ENCODE results near the gene MED12L.

Gene MED12L

GRCh38 chr3:151318313-151318712, 232.8 kb downstream of the MED12L start:
- DNase-seq (ENCODE audit: low spot score) (no peak), FAIRE-seq (no peak)

- DNase-seq (ENCODE audit: low spot score) (no peak), FAIRE-seq (no peak)
These were observed 233.5 kb downstream of the MED12L start for GRCh38 chr3:151318991-151319390.

- FAIRE-seq: peak; percentile 39
- DNase-seq (ENCODE audit: low spot score): no peak
These were observed 234.2 kb downstream of the MED12L start for GRCh38 chr3:151319628-151320027.

- no peak for DNase-seq (ENCODE audit: low spot score)
- FAIRE-seq: no peak
These were observed 234.7 kb downstream of the MED12L start for GRCh38 chr3:151320131-151320530.

GRCh38 chr3:151321526-151321925, 236.1 kb downstream of the MED12L start:
- no peak for DNase-seq (ENCODE audit: low spot score)
- FAIRE-seq: no peak

GRCh38 chr3:151322511-151322910, 237.0 kb downstream of the MED12L start:
- FAIRE-seq: no peak
- no peak for DNase-seq (ENCODE audit: low spot score)

- FAIRE-seq: peak; percentile 81
These were observed 242.2 kb downstream of the MED12L start for GRCh38 chr3:151327571-151328198.

GRCh38 chr3:151328298-151328995, 243.0 kb downstream of the MED12L start:
- FAIRE-seq: peak; percentile 30
- peak; percentile 37 for DNase-seq (ENCODE audit: low spot score)

More at GRCh38 chr3:151327571-151328198, 242.2 kb downstream of the MED12L start:
- DNase-seq (ENCODE audit: low spot score): no peak

- DNase-seq (ENCODE audit: low spot score): no peak
- no peak for FAIRE-seq
These were observed 243.9 kb downstream of the MED12L start, which contains the start of gene P2RY13 for GRCh38 chr3:151329363-151329762. P2RY13 (minus strand) TSS chr3:151329549; CDS start chr3:151329528, 21 bp downstream.

- DNase-seq (ENCODE audit: low spot score) (no peak), FAIRE-seq (no peak)
These were observed 244.9 kb downstream of the MED12L start for GRCh38 chr3:151330379-151330778.

- no peak for FAIRE-seq
These were observed 245.4 kb downstream of the MED12L start for GRCh38 chr3:151330899-151331298.

GRCh38 chr3:151331696-151332095, 246.2 kb downstream of the MED12L start:
- DNase-seq (ENCODE audit: low spot score) (no peak), FAIRE-seq (no peak)

More at GRCh38 chr3:151330899-151331298, 245.4 kb downstream of the MED12L start:
- DNase-seq (ENCODE audit: low spot score): no peak

- DNase-seq (ENCODE audit: low spot score) (peak; percentile 22), FAIRE-seq (no peak)
These were observed 260.4 kb downstream of the MED12L start for GRCh38 chr3:151345859-151346258.

- FAIRE-seq: no peak
- DNase-seq (ENCODE audit: low spot score): no peak
These were observed 260.8 kb downstream of the MED12L start for GRCh38 chr3:151346292-151346691.

- FAIRE-seq: no peak
- no peak for DNase-seq (ENCODE audit: low spot score)
These were observed 262.0 kb downstream of the MED12L start for GRCh38 chr3:151347432-151347831.

- no peak for DNase-seq (ENCODE audit: low spot score)
- FAIRE-seq: no peak
These were observed 265.2 kb downstream of the MED12L start for GRCh38 chr3:151350656-151351055.

- DNase-seq (ENCODE audit: low spot score): no peak
- FAIRE-seq: no peak
These were observed 265.8 kb downstream of the MED12L start for GRCh38 chr3:151351219-151351618.

GRCh38 chr3:151351648-151352047, 266.2 kb downstream of the MED12L start:
- FAIRE-seq: no peak

GRCh38 chr3:151356794-151357462, 271.5 kb downstream of the MED12L start:
- FAIRE-seq: no peak
- DNase-seq (ENCODE audit: low spot score): no peak

More at GRCh38 chr3:151351648-151352047, 266.2 kb downstream of the MED12L start:
- no peak for DNase-seq (ENCODE audit: low spot score)

- no peak for DNase-seq (ENCODE audit: low spot score)
- FAIRE-seq: no peak
These were observed 272.0 kb downstream of the MED12L start for GRCh38 chr3:151357463-151357850.

GRCh38 chr3:151362751-151363174, 277.3 kb downstream of the MED12L start:
- DNase-seq (ENCODE audit: low spot score): no peak
- FAIRE-seq: no peak

- FAIRE-seq: no peak
These were observed 281.5 kb downstream of the MED12L start for GRCh38 chr3:151366993-151367392.

More at GRCh38 chr3:151366993-151367392, 281.5 kb downstream of the MED12L start:
- DNase-seq (ENCODE audit: low spot score): no peak
